Amniotic stem cell (primary cell): Measurements from ENCODE around the gene SNTG2.

Source experiments
- DNase-seq: peaks from one replicate; lab custom pipeline; 2025; lab: John Stamatoyannopoulos, UW

SNTG2 gene

DNA sequence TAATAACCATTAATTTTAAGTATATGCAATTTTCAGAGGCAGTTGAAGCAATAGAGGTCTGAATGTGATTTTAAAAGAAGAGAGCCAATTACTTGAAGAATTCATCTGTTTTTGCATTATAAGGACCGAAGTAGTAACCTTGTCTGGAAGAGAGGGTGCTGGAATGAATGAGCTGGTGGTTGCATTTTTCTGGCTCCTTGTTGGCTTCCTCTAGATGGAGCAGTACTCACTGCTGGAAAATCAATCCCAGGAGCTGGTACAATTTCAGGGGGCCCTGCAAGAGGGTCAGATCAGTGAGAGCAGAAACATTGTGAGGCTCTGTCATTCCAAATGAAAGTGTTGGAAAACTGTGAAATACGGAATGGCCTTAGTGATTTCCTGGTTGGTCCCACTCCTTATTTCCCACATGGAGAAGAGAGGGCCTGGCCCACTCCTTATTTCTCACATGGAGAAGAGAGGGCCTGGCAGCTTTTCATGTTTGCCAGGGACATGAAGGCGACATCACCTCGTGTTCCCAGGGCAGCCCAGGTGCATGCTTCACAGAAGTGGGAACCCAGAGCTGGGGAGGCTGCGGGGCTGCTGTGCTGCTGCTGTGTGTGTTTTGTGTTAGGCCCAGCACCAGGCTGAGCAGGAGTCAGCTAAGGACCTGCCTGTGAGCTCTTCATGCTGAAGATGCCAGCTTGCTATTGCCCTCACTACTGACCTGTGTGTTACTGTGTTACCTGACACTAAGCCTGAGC is 197.4 kb downstream of the SNTG2 start:
- DNase-seq, result no peak

DNA sequence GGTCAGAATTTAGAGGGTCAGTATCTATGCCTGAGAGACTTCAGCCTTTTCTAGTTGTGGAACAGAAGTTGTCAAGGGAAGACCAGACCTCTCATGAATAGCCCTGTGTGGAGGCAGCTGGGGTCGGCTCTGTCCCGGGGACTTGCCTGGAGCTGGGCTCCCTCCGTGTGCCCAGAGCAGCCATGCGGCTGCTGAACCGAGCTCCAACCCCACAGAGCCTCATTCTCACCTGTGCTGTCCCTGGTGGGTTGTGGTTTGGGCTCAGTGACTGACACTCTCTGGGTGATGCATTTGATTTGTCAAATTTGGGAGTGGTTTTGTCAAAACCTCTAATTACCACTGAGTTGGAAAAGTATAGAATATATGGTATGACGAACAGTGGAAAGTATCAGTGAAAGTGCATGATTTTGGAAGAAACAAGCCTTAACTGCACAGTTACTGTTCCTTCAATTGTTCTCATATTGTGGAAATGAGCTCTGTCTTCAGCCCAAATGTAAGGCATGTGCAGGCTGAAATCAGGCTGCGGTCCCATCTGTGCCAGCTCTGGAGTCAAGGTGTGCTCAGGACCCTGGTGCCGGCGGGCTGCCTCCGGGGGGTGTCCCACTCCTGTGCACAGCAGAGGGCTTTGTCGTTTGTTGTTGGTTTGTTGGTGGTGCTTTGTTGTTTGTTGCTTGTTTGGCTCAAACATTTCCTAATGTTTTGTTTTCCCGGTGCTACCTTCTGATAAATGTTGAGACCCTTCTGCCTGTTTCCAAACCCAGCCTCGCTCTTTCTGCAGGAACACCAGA is 200.3 kb downstream of the SNTG2 start:
- no peak for DNase-seq

DNA sequence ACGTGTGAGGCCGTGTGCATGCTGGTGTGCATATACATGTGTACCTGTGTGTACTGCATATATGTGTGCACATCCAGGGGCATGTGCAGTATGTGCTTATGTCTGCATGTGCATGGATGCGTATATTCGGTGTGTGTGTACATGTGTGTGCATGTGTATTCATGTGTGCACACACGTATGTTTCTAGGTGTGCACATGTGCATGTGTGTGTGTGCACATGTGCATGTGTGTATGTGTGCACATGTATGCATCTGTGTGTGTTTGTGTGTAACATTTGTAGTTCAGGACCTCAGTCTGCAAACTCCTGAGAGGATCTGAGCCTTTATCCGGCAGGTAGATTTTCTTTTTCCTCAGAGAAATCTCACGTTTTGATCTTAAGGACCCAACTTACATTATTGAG is 201.7 kb downstream of the SNTG2 start:
- DNase-seq, result no peak

DNA sequence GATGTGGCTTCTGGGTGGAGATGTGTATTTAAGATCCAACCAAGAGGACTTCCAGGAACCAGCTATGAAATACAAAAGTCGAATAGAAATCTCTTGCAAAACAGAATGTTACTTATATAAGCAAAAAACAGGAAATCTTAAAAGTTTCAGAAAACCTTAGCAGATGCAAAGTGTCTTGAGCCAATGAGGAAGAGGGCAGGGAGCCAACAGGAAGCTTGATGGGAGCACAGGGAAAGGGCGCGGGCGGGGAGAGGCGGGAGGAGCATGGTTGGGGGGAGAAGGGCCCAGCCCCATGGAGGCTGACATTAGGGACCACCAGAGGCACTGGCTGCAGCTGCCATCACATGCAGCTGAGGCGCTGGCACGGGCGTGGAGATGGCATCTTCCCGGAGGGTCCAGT is 203.3 kb downstream of the SNTG2 start:
- no peak for DNase-seq

DNA sequence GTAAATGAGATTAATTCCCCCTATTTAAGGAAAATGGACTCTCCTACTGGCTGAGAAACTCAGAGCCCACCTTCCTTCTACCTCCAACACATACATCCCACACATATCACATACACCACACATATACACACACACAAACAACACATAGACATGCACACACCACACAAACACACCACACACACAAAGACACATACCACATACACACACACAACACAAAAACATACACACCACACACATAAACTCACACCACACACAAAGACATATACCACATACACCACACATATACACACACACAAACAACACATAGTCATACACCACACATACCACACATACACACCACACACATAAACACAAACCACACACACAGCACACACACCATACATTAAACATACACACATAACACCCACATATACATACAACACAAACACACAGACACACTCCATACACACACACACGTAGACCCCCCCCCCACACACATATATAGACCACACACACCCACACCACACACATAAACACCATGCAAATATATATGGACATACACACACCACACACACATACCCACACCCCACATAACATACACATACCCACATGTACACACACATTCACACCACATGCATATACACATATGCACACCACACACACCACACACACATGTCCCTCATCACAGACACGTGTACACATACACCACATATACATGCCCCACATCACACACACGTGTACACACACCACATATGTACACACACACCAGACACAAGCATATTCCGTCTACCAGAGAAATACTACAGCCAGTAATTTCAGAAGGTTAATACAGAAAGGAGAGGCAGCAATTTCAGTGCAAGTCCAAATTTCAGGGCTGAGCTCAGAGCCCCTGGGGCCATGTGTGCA is 204.3 kb downstream of the SNTG2 start:
- no peak for DNase-seq

DNA sequence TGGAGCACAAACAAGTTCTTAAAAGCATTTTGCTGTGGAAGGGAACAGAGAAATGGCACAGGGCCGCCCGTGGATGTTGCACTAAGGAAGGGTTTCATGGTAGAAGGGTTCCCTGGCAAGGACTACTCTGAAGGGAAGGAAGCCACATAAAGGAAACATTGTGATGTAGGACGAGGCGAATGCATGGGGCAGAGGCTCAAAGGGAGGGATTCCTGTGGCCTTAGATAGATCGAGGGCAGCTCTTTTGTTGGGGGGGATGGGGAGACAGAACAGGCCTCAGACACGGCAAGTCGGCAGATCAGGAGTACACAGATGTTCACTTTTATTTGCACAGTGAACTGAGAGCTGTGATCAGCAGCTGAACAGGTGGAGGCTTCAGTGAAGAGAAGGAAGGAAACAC is 205.4 kb downstream of the SNTG2 start:
- DNase-seq, result no peak

DNA sequence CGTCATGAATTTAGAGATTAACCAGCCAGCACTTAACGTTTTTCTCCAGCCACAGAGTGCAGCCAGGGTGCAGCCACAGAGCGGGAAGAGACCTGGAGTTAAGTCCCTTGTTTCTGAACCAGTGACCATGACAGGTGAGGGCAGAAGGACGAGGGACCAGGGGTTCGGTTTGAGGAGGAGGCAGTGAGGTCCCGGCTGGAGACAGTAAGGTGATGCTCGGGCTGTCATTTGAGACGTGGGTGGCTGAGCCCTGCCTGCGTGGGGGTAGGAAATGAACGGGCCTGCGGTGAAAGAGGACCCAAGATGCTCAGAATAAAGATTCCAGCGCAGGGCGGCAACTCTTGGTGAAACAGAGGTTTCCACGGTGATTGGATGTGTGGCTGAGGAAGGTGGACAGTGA is 205.9 kb downstream of the SNTG2 start:
- DNase-seq, result no peak

DNA sequence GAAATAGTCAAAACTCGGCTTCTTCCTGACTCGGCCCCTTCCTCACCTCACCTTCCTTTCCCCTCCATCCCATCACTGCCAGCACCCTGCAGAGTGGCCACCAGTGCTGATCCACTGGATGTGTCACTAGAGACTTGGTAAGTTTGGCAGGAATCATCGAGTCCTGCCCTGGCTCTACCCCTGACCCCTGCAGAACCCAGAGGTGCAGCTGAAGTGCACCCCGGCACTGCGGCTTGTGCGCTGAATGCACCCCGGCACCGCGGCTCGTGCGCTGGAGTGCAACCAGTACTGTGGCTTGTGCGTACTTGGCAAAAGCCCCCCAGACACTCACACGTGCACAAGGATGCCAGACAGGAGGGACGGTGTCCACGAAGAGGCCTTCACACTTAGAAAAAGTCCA is 206.5 kb downstream of the SNTG2 start:
- DNase-seq, result no peak

DNA sequence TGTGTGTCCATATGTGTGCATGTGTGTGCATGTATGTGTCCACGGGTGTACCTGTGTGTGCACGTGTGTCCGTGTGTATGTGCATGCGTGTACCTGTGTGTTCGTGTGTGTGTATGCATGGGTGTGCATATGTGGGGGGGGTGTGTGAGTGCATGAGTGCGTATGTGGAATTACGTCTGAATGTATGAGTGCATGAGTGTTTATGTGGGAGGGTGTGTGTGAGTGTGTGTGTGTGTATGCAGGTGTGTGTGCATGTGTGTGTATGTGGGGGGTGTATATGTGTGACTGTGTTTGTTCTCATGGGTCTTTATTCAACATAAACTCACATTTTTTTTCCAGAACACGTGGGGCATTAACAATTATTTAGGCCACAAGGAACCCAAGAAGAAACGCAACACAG is 208.4 kb downstream of the SNTG2 start:
- DNase-seq, result no peak

DNA sequence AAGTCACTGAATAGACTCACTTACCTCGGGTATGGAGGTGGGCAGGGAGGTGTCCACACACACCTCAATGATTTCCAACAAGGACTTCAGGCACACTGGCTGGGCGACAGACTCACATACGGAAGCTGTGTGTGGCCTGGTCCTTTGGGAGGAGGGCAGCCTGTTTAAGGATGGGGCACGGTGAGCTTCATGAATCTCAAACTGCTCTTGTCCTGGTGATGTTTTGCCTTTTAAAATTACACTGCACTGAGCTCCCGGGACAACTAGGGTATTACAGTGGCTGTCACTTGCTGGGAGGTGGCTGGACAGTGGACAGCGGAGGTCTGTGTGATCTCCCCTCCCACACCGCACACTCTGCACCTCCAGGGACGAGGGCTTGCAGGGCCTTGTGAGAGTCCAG is 211.6 kb downstream of the SNTG2 start:
- no peak for DNase-seq

DNA sequence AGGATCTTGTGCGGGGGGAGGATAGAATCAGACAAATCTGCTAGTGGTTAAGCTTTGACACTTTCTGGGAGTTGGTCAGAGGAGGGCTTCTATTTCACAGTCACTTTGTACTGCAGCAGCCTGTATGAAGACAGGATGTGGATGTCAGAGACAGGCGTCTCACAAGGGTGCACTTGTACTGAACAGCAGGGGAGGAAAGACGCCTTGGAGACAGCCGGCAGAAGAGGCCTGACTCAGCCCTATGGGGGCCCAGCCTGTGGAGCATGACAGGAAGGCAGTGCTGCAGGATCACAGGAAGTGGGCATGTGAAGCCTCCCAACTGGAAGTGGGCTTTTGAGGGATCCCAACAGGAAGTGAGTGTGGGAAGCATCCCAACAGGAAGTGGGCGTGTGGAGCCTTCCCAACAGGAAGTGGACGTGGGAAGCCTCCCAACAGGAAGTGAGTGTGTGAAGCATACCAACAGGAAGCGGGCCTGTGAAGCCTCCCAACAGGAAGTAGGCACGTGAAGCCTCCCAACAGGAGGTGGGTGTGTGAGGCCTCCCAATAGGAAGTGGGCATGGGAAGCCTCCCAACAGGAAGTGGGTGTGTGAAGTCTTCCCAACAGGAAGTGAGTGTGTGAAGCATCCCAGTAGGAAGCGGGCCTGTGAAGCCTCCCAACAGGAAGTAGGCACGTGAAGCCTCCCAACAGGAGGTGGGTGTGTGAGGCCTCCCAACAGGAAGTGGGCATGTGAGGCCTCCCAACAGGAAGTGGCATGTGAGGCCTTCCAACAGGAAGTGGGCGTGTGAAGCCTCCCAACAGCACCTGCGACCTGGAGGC is 212.3 kb downstream of the SNTG2 start:
- no peak for DNase-seq

DNA sequence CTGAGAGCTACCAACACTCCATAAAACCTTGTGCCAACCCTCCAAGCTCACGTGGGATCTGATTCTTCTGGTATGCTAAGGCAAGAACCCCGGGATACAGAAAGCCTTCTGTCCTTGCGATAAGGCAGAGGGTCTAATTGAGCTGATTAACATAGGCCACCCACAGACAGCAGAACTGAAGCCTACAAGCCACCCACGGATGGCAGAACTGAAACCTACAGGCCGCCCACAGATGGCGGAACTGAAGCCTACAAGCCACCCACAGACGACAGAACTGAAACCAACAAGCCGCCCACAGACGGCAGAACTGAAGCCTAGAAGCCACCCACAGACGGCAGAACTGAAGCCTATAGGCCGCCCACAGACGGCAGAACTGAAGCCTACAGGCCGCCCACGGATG is 216.3 kb downstream of the SNTG2 start:
- DNase-seq, result no peak

DNA sequence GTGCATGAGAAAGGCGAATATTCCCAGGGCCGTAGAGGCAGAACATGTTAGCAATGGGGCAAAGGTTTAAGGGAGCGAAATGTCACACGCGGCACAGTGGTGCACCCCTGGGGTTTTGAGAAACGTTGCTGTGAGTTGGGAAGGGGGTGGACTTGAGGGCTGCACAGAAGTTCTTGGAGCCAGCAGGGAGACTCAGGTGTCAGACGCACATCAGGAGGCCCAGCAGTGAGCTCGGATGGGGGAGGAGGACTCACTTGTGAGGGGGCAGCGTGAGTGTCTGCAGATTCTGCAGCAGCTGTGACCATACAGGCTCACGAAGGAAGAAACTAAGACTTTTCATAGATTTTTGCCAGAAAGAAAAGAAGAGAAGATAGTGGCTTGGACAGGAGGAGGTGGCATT is 218.2 kb downstream of the SNTG2 start:
- DNase-seq, result no peak

DNA sequence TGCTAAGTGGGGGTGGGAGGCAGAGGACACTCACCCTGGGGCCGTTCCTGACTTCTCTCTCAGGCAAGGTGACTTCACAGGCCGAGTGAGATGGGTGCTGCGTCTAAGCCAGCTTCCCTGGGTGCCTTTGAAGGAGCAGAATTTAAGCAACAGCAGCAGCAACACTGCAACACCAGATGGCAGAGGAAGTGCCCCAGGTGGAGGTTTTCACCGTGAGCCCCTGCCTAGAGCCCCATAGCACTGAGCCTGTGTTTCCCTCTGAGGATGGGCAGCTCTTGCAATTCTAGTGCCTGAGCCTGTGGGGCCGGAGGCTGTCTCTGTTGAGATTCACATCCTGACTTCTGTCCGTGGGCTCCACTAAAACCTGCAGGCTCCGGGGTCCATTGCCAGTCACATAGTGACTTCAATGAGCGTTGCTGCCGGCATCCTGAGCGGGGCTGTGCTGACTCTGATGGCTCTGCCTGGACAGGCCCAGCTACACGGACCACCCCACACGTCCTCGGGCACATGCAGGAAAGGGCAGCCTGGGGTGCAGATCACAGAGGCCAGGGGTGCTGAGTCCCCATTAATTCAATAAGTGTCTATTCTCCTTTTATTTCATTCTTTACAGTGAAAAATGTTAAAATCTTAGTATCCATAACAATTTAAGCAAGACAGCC is 218.8 kb downstream of the SNTG2 start:
- no peak for DNase-seq

DNA sequence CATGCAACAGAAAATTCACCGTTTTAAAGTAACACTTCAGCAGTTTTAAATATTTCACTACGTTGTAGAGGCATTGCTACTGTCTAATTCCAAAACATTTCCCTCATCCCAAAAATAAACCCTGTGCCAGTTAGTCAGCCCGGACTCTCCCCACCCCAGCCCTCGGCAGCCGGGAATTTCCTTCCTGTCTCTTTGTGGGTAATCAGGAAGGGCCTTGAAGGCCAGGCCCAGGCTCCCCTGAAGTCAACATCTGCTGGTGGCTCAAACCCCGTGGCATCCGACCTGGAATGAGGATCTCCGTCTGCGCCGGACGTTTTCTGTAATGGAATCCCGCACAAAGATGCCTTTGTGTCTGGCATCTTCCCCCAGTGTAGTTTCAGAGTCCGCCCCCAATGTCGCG is 219.6 kb downstream of the SNTG2 start:
- DNase-seq, result no peak

DNA sequence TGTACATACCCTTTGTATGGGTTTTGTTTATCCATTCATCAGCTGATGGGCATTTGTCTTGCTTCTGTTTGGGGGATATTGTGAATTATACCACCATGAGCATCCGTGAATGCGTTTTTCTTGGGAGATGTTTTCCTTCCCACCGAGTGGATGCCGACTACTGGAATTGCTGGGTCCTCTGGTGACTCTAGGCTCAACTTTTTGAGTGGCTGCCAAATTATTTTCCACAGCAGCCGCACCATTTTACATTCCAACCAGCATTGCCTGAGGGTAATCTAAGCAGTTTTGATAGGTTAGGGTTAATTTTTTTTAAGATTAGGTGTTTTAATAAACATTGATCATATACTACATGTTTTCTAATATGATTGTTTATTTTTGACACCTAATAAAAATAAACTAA is 220.1 kb downstream of the SNTG2 start:
- DNase-seq, result no peak

DNA sequence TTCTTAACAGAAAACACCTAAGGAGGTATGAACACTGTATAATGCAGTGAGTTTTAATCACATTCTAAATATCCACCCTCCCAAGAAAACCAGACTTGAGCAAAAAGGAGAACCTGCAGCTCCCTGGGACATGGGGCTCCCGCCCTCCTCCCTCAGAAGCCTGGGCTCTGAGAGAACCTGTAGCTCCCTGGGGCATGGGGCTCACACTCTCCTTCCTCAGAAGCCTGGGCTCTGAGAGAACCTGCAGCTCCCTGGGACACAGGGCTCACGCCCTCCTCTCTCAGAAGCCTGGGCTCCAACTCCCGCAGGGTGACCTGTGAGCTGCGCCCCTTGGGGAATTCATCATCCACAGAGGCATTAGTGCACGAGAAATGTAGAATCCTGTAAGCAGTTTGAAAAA is 222.9 kb downstream of the SNTG2 start:
- no peak for DNase-seq

DNA sequence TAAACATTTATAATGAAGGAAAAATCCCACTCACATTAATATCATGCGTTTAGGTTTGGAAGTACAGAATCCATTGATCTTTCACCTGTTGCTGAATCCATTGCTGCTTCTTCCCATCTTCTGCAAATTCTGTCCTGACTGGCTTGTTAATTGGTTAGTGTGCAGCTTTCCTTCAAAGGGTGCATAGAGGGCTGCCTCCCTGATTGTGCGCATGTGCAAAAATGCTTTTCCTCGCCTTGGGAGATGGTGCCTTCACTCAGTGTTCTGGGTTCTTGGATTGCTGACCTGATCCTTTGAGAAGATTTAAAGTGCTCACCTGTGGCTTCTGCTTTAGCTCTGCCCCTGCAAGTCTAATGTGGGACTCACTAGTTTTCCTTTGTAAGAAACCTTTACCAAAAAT is 231.2 kb downstream of the SNTG2 start:
- no peak for DNase-seq

DNA sequence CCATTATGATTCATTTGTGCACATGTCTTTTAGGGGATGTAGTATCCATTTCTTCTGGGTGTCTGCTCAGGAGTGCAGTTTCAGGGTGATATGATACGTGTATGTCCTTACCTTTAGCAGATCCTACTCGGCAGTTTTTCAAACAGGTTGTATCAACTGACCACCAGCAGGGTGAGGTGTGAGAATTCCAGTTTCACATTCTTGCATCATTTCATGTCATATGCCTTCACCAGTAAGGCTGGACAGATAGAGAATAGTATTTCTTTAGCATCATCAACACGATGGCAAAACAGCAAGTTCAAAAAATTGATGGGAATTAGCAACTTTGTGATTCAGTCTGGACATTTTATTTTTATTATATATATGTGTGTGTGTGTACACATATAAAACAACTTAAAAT is 232.7 kb downstream of the SNTG2 start:
- no peak for DNase-seq

DNA sequence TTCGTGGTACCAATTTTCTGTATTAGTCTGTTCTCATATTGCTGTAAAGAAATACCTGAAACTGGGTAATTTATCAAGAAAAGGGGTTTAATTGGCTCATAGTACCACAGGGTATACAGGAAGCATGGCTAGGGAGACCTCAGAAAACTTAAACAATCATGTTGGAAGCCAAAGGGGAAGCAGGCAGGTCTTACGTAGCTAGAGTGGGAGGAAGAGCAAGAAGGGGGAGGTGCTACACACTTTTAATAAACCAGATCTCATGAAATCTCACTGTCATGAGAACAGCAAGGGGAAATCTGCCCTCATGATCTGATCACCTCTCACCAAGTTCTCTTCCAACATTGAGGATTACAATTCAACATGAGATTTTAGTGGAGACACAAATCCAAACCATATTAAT is 235.8 kb downstream of the SNTG2 start:
- DNase-seq, result no peak

DNA sequence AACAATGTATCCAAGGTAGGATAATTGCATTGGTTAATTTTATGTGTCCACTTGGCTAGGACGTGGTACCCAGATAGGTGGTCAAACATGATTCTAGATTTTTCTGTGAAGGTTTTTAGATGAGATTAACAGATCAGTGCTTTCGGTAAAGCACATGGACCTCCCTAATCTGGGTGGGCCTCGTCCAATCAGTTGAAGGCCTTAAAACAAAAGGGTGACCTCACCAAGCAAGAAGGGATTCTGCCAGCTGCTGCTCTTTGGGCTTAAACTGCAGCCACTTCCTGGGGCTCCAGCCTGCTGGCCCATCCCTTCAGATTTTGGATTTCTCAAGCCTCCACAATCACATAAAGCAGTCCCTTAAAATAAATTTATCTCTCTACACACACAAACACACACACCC is 236.5 kb downstream of the SNTG2 start:
- no peak for DNase-seq
